Mucosa of descending colon (tissue), 3 donors: ENCODE measurements around the gene TMTC2. TPM values are rescaled to one million over a fixed set of nuclear protein-coding genes. Genes with fewer than 3 reads are reported as not detected.
"Not testable (repeated sequence)": the region's sequence is repeated elsewhere in the genome, so short reads cannot be mapped to it uniquely, and the experiment has no call there.

Source experiments
- ATAC-seq: fragments of 200-7000 bp; cut with Tn5 transposase; one replicate; pipeline ENCODE4 v1.9.1; 2020; ENCODE audit warnings: mild to moderate bottlenecking, moderate library complexity
- DNase-seq, 3 donors: peaks; one replicate each; pipeline ENCODE4 v3.0.0-alpha.2; 2020
- H3K36me3 ChIP-seq: fragments of 200-600 bp; one replicate; pipeline ENCODE4 v1.8.0; 2021; ENCODE audit warnings: low read depth, mild to moderate bottlenecking
- H3K4me1 ChIP-seq: fragments of 200-600 bp; one replicate; pipeline ENCODE4 v1.8.0; 2021; ENCODE audit warnings: low read depth, mild to moderate bottlenecking
- H3K4me3 ChIP-seq: fragments of 200-600 bp; one replicate; pipeline ENCODE4 v1.8.0; 2021; ENCODE audit warnings: mild to moderate bottlenecking
- H3K9me3 ChIP-seq: fragments of 200-600 bp; one replicate; pipeline ENCODE4 v1.8.0; 2021; ENCODE audit warnings: mild to moderate bottlenecking
- CTCF ChIP-seq: fragments of 200-600 bp; IDR thresholded peaks from one replicate; pipeline ENCODE4 v1.8.0; 2022; ENCODE audit warnings: antibody characterized with exemption, mild to moderate bottlenecking
- intact Hi-C, 2 donors: fragments of 100-400 bp; cut with DNase I in 1 of 2; cut with micrococcal nuclease in 1 of 2; formaldehyde crosslinking; loops; one replicate each; pipeline versions ENCODE4 v1.11.0 to v1.11.1; 2022; cut with DNase I, micrococcal nuclease
- total RNA-seq, 3 donors: library from RNA; stranded (reverse); fragmentation: NEBNext Ultra II Directional in 2 of 3; extraction: Animal tissue kit (Norgen Biotek cat#: 25700) in 2 of 3; gene quantifications; one replicate each; pipeline versions ENCODE4 v1.2.1 to v1.2.4, GENCODE V29; 2021 to 2023
- donor health status: DM: no; HTN: no; CAD: no; lungs with moderate emphysema.
- donor health status: DM: no; HTN: no; CAD: no.
- donor health status: DM: no; HTN: yes; CAD: no.

The TMTC2 gene
- total RNA-seq, 3 donors from 2014 or later, result 13.3 to 40.4 (median 14.6) TPM

- H3K4me3 ChIP-seq, result no peak overlapping the region
- ATAC-seq, result no peak
These were observed 428.3 kb downstream of the TMTC2 start for GRCh38 chr12:83114966-83115365.

GRCh38 chr12:83117926-83118325 lies 431.2 kb downstream of the TMTC2 start:
- intact Hi-C loops, H3K4me3 ChIP-seq, ATAC-seq, H3K4me1 ChIP-seq, H3K36me3 ChIP-seq, H3K9me3 ChIP-seq, DNase-seq: not testable (repeated sequence)

More at GRCh38 chr12:83114966-83115365, 428.3 kb downstream of the TMTC2 start:
- H3K36me3 ChIP-seq, result no peaks in the 10 kb centered on the region
- DNase-seq, result no peak
- intact Hi-C loops, result no loop called here
- no peaks in the 10 kb centered on the region for H3K4me1 ChIP-seq
- H3K9me3 ChIP-seq, result no peaks in the 10 kb centered on the region
- TF ChIP-seq CTCF, result no peak

GRCh38 chr12:83121897-83122622 lies 435.4 kb downstream of the TMTC2 start:
- H3K36me3 ChIP-seq, result no peaks in the 10 kb centered on the region
- no peak overlapping the region for H3K4me3 ChIP-seq
- DNase-seq (no peak), ATAC-seq (no peak)
- no peak for TF ChIP-seq CTCF
- H3K9me3 ChIP-seq, result no peaks in the 10 kb centered on the region
- intact Hi-C loops, result no loop called here
- H3K4me1 ChIP-seq, result no peaks in the 10 kb centered on the region

- intact Hi-C loops, result no loop called here
- no peak for ATAC-seq
- H3K4me1 ChIP-seq, result no peaks in the 10 kb centered on the region
- no peaks in the 10 kb centered on the region for H3K9me3 ChIP-seq
- no peak for TF ChIP-seq CTCF
- no peak for DNase-seq
- no peaks in the 10 kb centered on the region for H3K36me3 ChIP-seq
- no peak overlapping the region for H3K4me3 ChIP-seq
These were observed 435.9 kb downstream of the TMTC2 start for GRCh38 chr12:83122623-83122934.

GRCh38 chr12:83123039-83123438 lies 436.3 kb downstream of the TMTC2 start:
- no peaks in the 10 kb centered on the region for H3K36me3 ChIP-seq
- DNase-seq (no peak), ATAC-seq (no peak)
- no peak for TF ChIP-seq CTCF
- intact Hi-C loops, result no loop called here
- H3K9me3 ChIP-seq, result no peaks in the 10 kb centered on the region
- H3K4me3 ChIP-seq, result no peak overlapping the region
- no peaks in the 10 kb centered on the region for H3K4me1 ChIP-seq

- Histone ChIP-seq H3K4me1 (no peaks in the 10 kb centered on the region), H3K36me3 (no peaks in the 10 kb centered on the region), H3K9me3 (no peaks in the 10 kb centered on the region), H3K4me3 (no peak overlapping the region)
- DNase-seq, result no peak
- no peak for TF ChIP-seq CTCF
- intact Hi-C loops, result no loop called here
- ATAC-seq, result no peak
These were observed 441.8 kb downstream of the TMTC2 start for GRCh38 chr12:83128540-83128939.
